ENCODE results near the gene FBXW11. TPM values are rescaled to one million over a fixed set of nuclear protein-coding genes. Genes with fewer than 3 reads are reported as not detected.
"Not testable (repeated sequence)": the region's sequence is repeated elsewhere in the genome, so short reads cannot be mapped to it uniquely, and the experiment has no call there.

The FBXW11 gene
- total RNA-seq, 1 experiment from 2014 or later, result 50.6 TPM

- DNase-seq (ENCODE audit: low read depth, low spot score); in situ Hi-C loops (cut with HindIII; ENCODE audit: low pct_unique_long_range_greater_than_20kb, low sequenced_read_pairs): not testable (repeated sequence)
Measured at GRCh38 chr5:171942112-171942516, 64.3 kb downstream of the FBXW11 start.

GRCh38 chr5:171941675-171942074 is 64.8 kb downstream of the FBXW11 start:
- DNase-seq (ENCODE audit: low read depth, low spot score); in situ Hi-C loops (cut with HindIII; ENCODE audit: low pct_unique_long_range_greater_than_20kb, low sequenced_read_pairs): not testable (repeated sequence)

GRCh38 chr5:171941275-171941674 is 65.2 kb downstream of the FBXW11 start:
- in situ Hi-C loops (cut with HindIII; ENCODE audit: low pct_unique_long_range_greater_than_20kb, low sequenced_read_pairs), result not testable (repeated sequence)

GRCh38 chr5:171939951-171940350 is 66.5 kb downstream of the FBXW11 start:
- no peak for DNase-seq (ENCODE audit: low read depth, low spot score)
- in situ Hi-C loops (cut with HindIII; ENCODE audit: low pct_unique_long_range_greater_than_20kb, low sequenced_read_pairs), result no loop called here

More at GRCh38 chr5:171941275-171941674, 65.2 kb downstream of the FBXW11 start:
- not testable (repeated sequence) for DNase-seq (ENCODE audit: low read depth, low spot score)

- DNase-seq (ENCODE audit: low read depth, low spot score), result no peak
Measured at GRCh38 chr5:171938358-171938757, 68.1 kb downstream of the FBXW11 start.

GRCh38 chr5:171937351-171937750 is 69.1 kb downstream of the FBXW11 start:
- in situ Hi-C loops (cut with HindIII; ENCODE audit: low pct_unique_long_range_greater_than_20kb, low sequenced_read_pairs), result no loop called here

More at GRCh38 chr5:171938358-171938757, 68.1 kb downstream of the FBXW11 start:
- in situ Hi-C loops (cut with HindIII; ENCODE audit: low pct_unique_long_range_greater_than_20kb, low sequenced_read_pairs), result no loop called here

GRCh38 chr5:171934586-171934985 is 71.9 kb downstream of the FBXW11 start:
- no peak for DNase-seq (ENCODE audit: low read depth, low spot score)
- in situ Hi-C loops (cut with HindIII; ENCODE audit: low pct_unique_long_range_greater_than_20kb, low sequenced_read_pairs), result no loop called here

More at GRCh38 chr5:171937351-171937750, 69.1 kb downstream of the FBXW11 start:
- no peak for DNase-seq (ENCODE audit: low read depth, low spot score)

GRCh38 chr5:171931163-171931562 is 75.3 kb downstream of the FBXW11 start:
- peak; percentile 3 for DNase-seq (ENCODE audit: low read depth, low spot score)
- in situ Hi-C loops (cut with HindIII; ENCODE audit: low pct_unique_long_range_greater_than_20kb, low sequenced_read_pairs), result no loop called here

- in situ Hi-C loops (cut with HindIII; ENCODE audit: low pct_unique_long_range_greater_than_20kb, low sequenced_read_pairs), result no loop called here
- peak; percentile 4 for DNase-seq (ENCODE audit: low read depth, low spot score)
Measured at GRCh38 chr5:171927345-171927941, 79.0 kb downstream of the FBXW11 start.

- no peak for DNase-seq (ENCODE audit: low read depth, low spot score)
- in situ Hi-C loops (cut with HindIII; ENCODE audit: low pct_unique_long_range_greater_than_20kb, low sequenced_read_pairs), result no loop called here
Measured at GRCh38 chr5:171926311-171926710, 80.1 kb downstream of the FBXW11 start.

- in situ Hi-C loops (cut with HindIII; ENCODE audit: low pct_unique_long_range_greater_than_20kb, low sequenced_read_pairs), result no loop called here
- no peak for DNase-seq (ENCODE audit: low read depth, low spot score)
Measured at GRCh38 chr5:171924493-171925122, 81.8 kb downstream of the FBXW11 start.

- in situ Hi-C loops (cut with HindIII; ENCODE audit: low pct_unique_long_range_greater_than_20kb, low sequenced_read_pairs), result no loop called here
- no peak for DNase-seq (ENCODE audit: low read depth, low spot score)
Measured at GRCh38 chr5:171920765-171921391, 85.6 kb downstream of the FBXW11 start.

GRCh38 chr5:171915700-171916099 is 90.7 kb downstream of the FBXW11 start:
- in situ Hi-C loops (cut with HindIII; ENCODE audit: low pct_unique_long_range_greater_than_20kb, low sequenced_read_pairs); DNase-seq (ENCODE audit: low read depth, low spot score): not testable (repeated sequence)

GRCh38 chr5:171914726-171915338 is 91.6 kb downstream of the FBXW11 start:
- in situ Hi-C loops (cut with HindIII; ENCODE audit: low pct_unique_long_range_greater_than_20kb, low sequenced_read_pairs), result no loop called here

GRCh38 chr5:171913987-171914273 is 92.5 kb downstream of the FBXW11 start:
- in situ Hi-C loops (cut with HindIII; ENCODE audit: low pct_unique_long_range_greater_than_20kb, low sequenced_read_pairs), result no loop called here
- no peak for DNase-seq (ENCODE audit: low read depth, low spot score)

More at GRCh38 chr5:171914726-171915338, 91.6 kb downstream of the FBXW11 start:
- no peak for DNase-seq (ENCODE audit: low read depth, low spot score)

- in situ Hi-C loops (cut with HindIII; ENCODE audit: low pct_unique_long_range_greater_than_20kb, low sequenced_read_pairs), result no loop called here
- no peak for DNase-seq (ENCODE audit: low read depth, low spot score)
Measured at GRCh38 chr5:171911152-171911551, 95.3 kb downstream of the FBXW11 start.

GRCh38 chr5:171908638-171909037 is 97.8 kb downstream of the FBXW11 start:
- in situ Hi-C loops (cut with HindIII; ENCODE audit: low pct_unique_long_range_greater_than_20kb, low sequenced_read_pairs), result no loop called here
- DNase-seq (ENCODE audit: low read depth, low spot score), result no peak

- DNase-seq (ENCODE audit: low read depth, low spot score), result peak; percentile 70
- in situ Hi-C loops (cut with HindIII; ENCODE audit: low pct_unique_long_range_greater_than_20kb, low sequenced_read_pairs), result no loop called here
Measured at GRCh38 chr5:171907725-171908343, 98.6 kb downstream of the FBXW11 start.
